NOMO-1 treated with dmso at 0.1 percent for 144 hours (cell line): ENCODE results near the gene HEATR1.
"Not testable (repeated sequence)": the region's sequence is repeated elsewhere in the genome, so short reads cannot be mapped to it uniquely, and the experiment has no call there.

ENCODE experiments used
- DNase-seq: peaks from one replicate; lab custom pipeline; 2025; ENCODE audit not compliant: unreplicated experiment; lab: John Stamatoyannopoulos, UW

HEATR1 gene

DNA sequence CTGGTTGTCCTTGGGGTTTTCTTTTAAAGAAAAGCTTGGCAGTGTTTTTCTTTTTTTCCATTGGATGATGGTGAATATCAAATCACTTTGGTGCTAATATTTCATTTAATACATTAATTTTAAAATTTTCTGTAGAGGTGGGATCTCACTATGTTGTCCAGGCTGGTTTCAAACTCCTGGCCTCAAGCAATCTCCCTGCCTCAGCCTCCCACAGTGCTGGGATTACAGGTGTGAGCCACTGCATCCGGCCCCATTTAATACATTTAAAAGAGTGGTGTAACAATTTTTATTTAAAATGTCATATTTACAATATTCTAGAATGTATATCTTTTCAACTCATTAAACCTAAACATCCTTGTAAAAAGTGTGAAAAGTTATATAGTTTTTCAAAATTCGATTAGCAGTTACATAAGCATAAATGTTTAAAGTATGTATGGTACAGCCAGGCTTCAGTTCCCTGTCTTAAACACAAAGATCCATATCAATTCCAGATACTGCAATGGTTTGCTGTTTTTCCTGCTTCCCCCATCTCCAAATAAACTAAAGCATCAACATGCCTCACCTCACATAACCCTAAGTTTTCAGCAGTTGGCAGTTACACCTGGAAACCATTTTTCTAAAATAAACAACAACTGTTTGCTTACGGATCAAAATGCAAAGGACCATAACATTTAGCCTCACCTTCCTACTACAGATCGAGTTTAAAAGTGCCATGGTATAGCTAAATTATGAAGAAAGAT lies 89.4 kb downstream of the HEATR1 start:
- DNase-seq: no peak

DNA sequence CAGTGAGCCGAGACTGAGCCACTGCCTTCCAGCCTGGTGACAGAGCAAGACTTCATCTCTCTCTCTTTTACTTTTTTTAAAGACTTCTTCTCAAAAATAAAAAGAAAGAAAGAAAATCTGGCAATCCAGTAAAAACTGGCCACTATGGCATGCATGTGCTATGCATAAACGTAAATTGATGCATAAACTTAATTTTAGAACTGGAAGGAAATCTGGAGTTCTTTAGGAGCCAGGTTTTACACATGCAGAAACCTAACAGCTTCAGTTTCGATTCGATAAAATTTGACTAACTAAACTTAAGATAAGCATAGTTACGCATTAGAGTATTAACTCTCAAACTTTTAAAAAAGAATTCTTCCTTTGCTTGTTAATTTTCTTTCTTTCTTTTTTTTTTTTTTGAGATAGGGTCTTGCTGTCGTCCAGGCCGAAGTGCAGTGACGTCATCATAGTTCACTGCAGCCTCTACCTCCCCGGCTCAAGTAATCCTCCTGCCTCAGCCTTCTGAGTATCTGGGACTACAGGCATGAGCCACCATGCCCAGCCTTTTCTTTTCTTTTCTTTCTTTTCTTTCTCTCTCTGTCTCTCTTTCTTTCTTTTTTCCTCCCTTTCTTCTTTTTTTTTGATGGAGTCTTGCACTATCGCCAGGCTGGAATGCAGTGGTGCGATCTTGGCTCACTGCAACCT lies 92.4 kb downstream of the HEATR1 start:
- no peak for DNase-seq

DNA sequence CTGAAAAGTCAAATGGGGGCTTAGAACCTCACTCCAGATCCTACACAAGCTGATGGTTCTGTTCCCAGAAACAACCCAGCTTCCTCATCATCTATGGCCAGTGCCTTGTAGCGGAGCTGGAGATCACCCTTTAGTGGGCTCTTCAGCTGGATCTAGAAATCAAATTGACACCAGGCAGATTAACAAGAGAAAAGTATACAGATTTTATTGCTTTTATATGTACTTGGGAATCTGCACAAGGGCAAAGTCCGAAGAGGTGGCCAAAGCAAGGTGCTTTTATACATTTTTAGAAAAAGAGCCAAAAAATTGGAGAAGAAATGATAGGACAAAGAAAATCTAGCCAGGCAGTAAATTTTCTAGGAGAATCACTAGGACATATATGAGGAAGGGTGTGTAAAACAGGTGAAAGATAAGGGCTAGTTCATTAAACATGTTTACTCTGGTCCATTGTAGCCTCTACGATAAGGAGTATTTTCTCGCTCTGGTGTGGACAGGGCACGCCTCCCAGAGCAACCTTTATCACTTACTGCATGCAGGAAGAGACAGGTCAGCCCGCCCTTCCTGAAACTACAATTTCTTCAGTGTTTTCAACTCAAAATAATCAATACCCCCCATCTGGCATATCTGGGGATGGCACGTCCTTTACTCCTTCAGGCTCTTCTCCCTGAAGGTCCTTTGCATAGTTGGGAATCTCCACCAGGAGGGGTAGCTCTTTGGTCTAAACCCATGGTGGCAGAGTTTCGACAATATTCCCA lies 94.5 kb downstream of the HEATR1 start:
- no peak for DNase-seq

DNA sequence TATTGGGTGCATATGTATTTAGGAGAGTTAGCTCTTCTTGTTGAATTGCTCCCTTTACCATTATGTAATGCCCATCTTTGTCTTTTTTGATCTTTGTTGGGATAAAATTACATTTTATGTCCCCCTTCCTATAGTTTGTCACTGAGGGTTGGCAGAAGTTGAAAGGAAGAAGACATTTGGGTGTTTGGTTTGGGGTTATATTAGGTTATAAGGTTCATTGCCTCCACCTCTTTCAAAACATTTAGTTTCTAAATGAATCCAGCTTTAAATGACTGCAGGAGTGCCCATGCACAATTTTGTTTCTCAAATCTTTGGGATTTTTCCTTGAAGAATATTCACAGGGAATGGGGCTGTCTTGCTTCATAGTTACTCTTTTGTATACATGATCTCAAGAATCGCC lies 95.1 kb downstream of the HEATR1 start:
- DNase-seq: no peak

DNA sequence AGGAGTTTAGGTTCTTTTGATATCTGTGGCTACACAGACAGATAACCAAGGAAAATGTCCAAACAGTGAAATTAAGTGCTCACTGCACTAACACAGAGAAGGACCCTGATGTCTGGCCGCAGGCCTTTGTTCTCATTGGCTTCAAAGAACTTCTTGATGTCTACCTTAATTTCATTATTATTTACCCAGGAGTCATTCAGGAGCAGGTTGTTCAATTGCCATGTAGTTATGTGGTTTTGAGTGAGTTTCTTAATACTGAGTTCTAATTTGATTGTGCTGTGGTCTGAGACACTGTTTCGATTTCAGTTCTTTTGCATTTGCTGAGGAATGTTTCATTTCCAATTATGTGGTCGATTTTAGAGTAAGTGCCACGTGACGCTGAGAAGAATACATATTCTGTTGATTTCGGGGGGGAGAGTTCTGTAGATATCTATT lies 95.7 kb downstream of the HEATR1 start:
- no peak for DNase-seq

DNA sequence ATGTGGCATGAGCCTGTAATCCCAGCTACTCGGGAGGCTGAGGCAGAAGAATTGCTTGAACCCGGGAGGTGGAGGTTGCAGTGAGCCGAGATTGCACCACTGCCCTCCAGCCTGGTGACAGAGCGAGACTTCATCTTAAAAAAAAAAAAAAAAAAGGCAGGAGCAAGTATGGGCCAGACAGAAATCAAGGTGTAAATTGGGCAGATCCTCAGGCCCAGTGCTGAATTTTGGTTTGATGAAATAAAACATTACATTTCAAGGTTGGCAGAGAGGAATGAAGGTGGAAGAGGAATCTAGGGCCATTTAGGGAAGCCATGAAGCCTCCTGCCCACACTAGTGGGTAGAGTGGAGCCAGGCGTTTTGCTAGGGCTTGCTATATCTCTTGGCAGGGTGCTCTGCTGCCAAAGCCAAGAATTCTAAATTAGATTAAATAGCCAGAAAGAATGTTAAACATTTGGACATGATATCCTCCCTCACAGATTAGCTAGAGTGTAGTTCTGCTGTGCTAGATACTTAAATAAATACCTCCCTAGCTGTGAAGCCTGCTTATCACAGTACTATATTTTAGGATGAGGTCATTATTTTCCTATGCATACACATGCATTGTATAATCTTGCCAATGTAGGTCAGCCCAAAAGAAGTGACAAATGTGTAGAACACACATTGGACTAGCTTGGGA lies 97.2 kb downstream of the HEATR1 start:
- no peak for DNase-seq

DNA sequence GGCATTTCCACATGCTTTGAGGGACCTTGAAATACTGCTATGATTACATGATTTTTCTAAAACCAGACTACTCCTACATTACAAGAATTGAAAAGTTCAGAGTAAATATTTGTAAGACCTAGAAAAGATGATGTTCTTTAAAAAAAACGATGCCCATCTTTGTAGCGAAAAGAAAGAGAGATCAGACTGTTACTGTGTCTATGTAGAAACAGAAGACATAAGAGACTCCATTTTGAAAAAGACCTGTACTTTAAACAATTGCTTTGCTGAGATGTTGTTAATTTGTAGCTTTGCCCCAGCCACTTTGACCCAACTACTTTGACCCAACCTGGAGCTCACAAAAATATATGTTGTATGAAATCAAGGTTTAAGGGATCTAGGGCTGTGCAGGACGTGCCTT lies 100.0 kb downstream of the HEATR1 start:
- DNase-seq: not testable (repeated sequence)

DNA sequence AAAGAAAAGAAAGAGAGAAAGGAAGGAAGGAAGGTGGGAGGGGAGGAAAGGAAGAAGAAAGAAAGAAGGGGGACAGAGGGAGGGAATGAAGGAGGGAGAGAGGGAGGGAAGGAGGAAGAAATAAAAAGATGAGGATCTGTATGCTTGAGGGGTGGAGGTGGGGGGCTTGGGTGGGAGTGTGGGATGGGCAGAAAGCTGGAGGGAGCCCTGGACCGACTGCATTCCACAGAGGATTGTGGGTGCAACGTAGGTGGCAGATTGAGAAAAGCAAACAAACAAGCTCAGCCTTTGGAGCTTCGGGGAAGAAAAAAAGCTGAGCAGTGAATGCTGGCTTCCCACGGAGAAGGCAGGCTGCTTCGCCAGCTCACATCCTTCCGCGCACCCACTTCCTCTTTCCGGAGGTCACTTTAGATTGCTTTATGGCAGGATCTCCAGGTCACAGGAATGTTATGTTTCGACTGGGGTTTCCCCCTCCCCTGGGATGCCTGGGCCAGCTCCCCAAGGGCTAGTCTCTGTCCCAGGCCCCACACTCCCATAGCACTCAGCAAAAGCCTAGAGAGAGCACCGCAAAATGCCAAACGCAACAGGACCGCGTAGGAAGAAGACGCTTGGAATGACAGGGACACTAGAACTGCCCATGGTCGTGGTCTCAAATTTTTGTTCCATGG lies 101.2 kb downstream of the HEATR1 start:
- peak; percentile 58 for DNase-seq

DNA sequence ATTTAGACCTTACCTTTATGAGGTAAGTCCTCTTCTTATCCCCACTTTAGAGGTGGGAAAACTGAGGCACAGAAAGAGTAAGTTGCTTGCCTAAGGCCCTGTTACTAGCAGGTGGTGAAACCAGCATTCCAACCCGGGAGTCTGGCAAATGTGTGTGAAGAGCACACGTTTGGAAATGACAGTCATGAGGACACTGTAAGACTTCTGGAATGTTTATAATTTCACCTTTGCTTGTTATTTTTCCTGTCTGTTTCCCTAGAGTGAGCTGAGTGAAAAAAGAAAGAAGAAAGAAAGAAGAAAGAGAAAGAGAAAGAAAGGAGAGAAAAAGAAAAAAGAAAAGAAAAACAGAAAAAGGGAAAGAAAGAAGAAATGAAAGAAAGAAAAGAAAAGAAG lies 101.7 kb downstream of the HEATR1 start:
- DNase-seq: no peak

DNA sequence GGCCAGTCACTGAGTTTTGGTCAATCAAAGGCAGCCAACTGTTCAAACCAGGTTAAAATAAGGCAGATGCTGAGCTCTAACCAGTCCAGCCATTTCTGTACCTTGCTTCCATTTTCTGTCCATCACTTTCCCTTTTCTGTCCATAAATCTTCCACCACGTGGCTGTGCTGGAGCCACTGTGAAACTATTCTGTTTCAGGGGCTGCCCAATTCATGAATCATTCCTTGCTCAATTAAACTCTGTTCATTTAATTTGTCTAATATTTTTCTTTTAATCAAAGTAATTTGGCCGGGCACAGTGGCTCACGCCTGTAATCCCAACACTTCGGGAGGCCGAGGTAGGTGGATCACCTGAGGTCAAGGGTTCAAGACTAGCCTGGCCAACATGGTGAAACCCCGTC lies 103.2 kb downstream of the HEATR1 start:
- DNase-seq: no peak
